HFF-Myc (cell line): ENCODE data around the gene THSD7A.

Source experiments
- DNase-seq: peaks from one replicate; pipeline ENCODE4 v3.0.0-alpha.2; 2011; ENCODE audit warnings: low read depth; ENCODE audit errors: extremely low read depth
- H3K4me3 ChIP-seq: replicated peaks from 2 replicates; pipeline ENCODE4 v1.5.1; 2011; ENCODE audit warnings: low read depth, mild to moderate bottlenecking, control low read depth, low read length
- TF ChIP-seq, protein P1 (sequence below): IDR thresholded peaks from 2 replicates; pipeline ENCODE4 v1.5.1; 2012; ENCODE audit warnings: mild to moderate bottlenecking, low read depth, low read length, control low read depth; ENCODE audit errors: missing control alignments

The THSD7A gene

DNA sequence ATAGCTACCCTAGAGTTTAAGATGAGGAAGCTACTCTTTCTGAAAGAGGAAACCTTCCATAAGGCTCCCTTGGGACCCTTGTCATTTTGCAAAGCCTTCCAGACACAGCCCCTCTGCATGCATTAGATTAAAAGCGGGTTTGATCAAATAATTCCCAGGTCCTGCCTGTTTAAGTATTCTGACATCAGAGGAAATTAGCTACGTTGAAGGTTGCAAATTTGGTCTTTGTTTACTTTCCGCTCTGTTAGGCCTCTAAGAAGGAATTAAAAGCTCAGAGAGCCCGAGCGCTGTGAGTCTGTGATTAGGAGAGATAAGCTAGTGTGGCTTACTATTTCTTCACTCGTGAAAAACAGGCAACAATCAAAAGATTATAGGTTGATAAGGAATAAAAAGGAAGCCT lies 1.4 kb upstream of the THSD7A start:
- H3K4me3 ChIP-seq = no peak overlapping the region
- TF ChIP-seq, protein P1, sequence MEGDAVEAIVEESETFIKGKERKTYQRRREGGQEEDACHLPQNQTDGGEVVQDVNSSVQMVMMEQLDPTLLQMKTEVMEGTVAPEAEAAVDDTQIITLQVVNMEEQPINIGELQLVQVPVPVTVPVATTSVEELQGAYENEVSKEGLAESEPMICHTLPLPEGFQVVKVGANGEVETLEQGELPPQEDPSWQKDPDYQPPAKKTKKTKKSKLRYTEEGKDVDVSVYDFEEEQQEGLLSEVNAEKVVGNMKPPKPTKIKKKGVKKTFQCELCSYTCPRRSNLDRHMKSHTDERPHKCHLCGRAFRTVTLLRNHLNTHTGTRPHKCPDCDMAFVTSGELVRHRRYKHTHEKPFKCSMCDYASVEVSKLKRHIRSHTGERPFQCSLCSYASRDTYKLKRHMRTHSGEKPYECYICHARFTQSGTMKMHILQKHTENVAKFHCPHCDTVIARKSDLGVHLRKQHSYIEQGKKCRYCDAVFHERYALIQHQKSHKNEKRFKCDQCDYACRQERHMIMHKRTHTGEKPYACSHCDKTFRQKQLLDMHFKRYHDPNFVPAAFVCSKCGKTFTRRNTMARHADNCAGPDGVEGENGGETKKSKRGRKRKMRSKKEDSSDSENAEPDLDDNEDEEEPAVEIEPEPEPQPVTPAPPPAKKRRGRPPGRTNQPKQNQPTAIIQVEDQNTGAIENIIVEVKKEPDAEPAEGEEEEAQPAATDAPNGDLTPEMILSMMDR = no peak
- DNase-seq = no peak

DNA sequence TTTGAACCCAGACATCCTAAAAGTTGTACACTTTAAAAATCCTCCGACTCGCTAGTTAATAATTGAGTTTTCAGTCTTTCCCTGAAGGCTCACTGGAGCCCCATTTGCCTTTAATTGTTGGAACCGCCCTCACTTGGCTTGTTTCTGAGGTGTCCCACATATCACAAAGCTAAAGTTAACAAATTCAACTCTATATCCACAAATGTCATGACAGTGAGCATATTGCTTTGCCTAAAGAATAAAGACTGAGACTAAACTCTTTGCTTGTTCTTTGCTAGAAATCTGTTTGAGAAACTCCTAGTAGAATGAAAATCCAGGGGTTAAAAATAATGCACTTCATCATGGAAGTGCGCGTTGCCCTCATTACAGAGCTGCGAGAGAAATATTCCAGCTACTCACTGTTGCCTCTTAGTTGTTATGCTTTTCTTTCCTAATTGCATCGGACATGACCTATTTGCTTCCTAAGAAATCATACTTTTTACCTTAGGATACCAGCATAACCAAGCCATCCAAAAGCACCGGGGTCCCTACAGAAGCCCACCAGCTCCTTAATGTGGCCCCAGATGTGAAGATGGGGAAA lies 752 bp downstream of the THSD7A start:
- no peak for DNase-seq
- TF ChIP-seq, protein P1 = no peak
- no peak overlapping the region for H3K4me3 ChIP-seq

DNA sequence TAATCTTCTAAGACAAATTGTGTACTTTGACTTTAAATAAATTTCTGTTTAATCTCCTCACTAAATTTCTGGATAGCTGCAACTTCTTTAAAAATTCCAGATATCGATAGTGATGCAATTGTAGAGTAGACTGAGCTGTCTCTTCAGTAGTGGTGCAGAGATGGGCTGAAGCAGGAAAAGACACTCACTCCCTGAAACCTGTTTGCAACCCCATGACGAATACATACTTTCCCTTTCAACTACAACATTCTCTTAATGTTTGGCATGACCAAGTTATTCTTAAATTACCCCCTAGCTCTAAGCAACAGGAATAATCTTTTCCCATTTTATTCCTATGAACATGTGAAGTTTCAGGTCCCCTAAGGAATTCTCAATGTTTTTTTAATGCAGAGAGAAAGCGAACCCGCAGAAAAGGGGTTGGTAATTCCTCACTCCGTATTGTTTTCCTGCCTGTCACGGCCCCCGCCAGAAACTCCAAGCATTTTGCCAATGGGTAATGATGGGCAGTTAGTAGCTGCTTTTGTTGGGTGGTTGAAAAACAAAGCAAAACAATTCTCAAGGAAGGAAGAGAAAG lies 1.3 kb downstream of the THSD7A start:
- TF ChIP-seq, protein P1 = no peak
- no peak for DNase-seq
- H3K4me3 ChIP-seq = no peak overlapping the region

DNA sequence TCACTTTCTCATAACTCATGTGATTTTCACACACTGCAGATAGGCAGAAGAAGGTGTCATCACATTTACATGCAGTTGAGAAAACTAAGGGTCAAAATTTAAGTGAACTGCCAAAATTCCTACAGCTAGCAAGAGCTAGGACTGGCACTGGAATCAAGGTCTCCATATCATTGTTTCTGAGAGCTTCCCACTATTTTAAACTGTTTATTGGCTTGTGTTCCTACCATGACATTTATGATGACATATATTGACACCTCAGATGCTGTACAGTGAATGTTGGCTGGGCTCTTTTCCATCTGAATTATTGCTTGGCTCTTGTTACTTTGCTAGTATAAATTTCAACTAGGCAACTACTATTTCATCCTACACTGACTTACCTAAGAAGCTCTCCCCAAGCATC lies 2.0 kb downstream of the THSD7A start:
- TF ChIP-seq, protein P1 = no peak
- no peak for DNase-seq
- H3K4me3 ChIP-seq = no peak overlapping the region

DNA sequence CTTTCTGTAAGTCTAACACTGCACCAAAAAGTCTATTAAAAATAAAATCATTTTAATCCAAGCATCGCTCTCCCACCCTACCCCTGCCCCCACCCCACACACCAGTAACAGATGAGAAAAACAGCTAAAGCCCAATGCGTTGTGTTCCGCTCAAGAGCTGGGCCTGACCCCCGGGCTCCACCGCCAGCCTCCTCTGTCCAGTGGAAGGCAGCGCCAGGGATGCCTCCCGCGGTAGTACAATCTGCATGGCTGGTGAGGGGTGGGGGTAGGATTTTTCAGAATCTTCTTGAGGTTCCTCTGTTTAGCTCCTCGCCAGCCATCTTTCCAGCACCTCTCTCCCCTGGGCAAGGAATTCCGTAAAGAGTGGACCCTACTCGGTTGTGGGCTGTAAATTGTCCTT lies 12.1 kb downstream of the THSD7A start:
- TF ChIP-seq, protein P1 = no peak
- no peak overlapping the region for H3K4me3 ChIP-seq
- DNase-seq = no peak

DNA sequence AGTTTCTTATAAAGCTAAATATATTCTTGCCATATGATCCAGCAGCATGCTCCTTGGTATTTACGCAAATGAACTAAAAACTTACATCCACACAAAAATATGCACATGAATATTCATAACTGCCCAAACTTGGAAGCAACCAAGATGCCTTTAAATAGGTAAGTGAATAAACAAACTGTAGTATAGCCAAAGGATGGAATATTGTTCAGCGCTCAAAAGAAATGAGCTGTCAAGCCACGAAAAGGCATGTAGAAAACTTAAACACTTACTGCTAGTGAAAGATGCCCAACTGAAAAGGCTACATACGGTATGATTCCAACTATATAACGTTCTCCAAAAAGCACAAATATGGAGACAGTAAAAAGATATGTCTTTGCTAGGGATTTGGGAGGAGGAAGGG lies 12.7 kb downstream of the THSD7A start:
- TF ChIP-seq, protein P1 = no peak
- no peak overlapping the region for H3K4me3 ChIP-seq
- DNase-seq = no peak

DNA sequence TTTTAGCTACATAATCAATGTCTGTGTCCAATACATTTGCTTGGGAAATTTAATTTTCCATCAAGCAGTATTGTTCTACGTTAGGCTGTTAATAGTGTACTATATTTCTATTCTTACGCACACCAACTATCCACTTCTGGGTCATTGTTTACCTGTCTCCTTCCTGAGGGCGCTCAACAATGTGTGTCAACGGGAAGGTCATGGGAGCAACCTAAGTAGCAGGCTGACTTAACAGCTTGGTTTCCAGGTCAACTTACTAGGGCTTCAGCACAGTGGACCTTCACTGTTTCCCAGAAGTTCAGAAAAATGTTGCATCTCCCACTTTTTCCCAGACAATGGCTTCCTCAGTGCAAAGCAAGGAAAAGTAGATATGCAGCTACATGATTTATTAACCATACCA lies 13.7 kb downstream of the THSD7A start:
- no peak for DNase-seq
- TF ChIP-seq, protein P1 = no peak

More for the DNA sequence above, 13.7 kb downstream of the THSD7A start:
- H3K4me3 ChIP-seq = no peak overlapping the region
